ENCODE results near the gene ZNF892.
"Not testable (repeated sequence)": the region's sequence is repeated elsewhere in the genome, so short reads cannot be mapped to it uniquely, and the experiment has no call there.

- TF ChIP-seq CTCF, POLR2A (IDR thresholded peaks at IDR 0.05): not testable (repeated sequence)
Measured at GRCh38 chr2:95242084-95242483, 34.8 kb downstream of the ZNF892 start.

Measured in Peyer's patch (tissue), 4 donors.